ENCODE measurements around the gene ZDHHC11B. TPM values are rescaled to one million over a fixed set of nuclear protein-coding genes. Genes with fewer than 3 reads are reported as not detected.

The ZDHHC11B gene
- polyA plus RNA-seq, 1 experiment, result 0.05 TPM

GRCh38 chr5:661891-662750, 122.4 kb downstream of the ZDHHC11B start:
- peaks cover 3% of the 10 kb centered on the region for H3K36me3 ChIP-seq (ENCODE audit: control insufficient read depth, insufficient read depth, low read length)
- TF ChIP-seq, protein P1, sequence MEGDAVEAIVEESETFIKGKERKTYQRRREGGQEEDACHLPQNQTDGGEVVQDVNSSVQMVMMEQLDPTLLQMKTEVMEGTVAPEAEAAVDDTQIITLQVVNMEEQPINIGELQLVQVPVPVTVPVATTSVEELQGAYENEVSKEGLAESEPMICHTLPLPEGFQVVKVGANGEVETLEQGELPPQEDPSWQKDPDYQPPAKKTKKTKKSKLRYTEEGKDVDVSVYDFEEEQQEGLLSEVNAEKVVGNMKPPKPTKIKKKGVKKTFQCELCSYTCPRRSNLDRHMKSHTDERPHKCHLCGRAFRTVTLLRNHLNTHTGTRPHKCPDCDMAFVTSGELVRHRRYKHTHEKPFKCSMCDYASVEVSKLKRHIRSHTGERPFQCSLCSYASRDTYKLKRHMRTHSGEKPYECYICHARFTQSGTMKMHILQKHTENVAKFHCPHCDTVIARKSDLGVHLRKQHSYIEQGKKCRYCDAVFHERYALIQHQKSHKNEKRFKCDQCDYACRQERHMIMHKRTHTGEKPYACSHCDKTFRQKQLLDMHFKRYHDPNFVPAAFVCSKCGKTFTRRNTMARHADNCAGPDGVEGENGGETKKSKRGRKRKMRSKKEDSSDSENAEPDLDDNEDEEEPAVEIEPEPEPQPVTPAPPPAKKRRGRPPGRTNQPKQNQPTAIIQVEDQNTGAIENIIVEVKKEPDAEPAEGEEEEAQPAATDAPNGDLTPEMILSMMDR (IDR thresholded peaks at IDR 0.05; ENCODE audit: insufficient read depth, low read depth, low read length), result no peak
- no peaks in the 10 kb centered on the region for H3K27me3 ChIP-seq (ENCODE audit: control insufficient read depth, insufficient read depth, low read length)
- DNase-seq (ENCODE audit: low read depth), result no peak
- CTCF ChIA-PET, result no interaction called here
- POLR2A ChIA-PET, result no interaction called here
- no peak overlapping the region for H3K4me3 ChIP-seq (ENCODE audit: low read depth, low read length)

DNA sequence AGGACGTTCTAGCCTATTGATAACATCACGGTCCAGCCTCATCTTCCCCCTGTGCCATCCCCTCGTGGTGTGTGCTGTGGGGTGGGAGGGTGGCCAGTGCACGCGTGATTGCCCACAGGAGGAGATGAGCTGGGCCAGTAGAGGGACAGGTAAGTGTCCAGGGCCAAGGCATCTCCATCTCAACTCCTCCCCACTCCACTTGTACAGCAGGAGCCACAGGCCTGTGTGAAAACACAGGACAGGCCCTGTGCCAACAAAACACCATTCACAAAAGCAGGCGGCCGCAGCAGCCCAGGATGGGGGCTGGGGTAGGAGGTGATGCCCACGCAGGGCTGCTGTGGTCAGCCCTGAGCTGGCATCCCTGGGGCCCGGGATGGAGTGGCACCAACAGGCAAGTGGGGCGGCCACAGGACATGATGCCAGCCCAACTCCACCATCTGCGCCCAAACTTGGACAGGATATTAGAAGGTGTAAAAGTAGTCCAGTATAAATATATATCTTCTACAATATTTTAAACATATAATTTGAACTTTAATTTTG, 124.0 kb downstream of the ZDHHC11B start:
- Histone ChIP-seq H3K27me3 (ENCODE audit: control insufficient read depth, insufficient read depth, low read length) (no peaks in the 10 kb centered on the region), H3K4me3 (ENCODE audit: low read depth, low read length) (no peak overlapping the region), H3K36me3 (ENCODE audit: control insufficient read depth, insufficient read depth, low read length) (peaks cover 3% of the 10 kb centered on the region)
- no peak for DNase-seq (ENCODE audit: low read depth)
- CTCF ChIA-PET, result interaction anchor here (0.8 kb wide), 1 partner anchor 8 kb away, joined by 3 read pairs; no protein-coding TSS in a partner anchor
- TF ChIP-seq, protein P1 (IDR thresholded peaks at IDR 0.05; ENCODE audit: insufficient read depth, low read depth, low read length), result no peak
- POLR2A ChIA-PET, result no interaction called here

Other genes starting within 250 kb of the ZDHHC11B start
- gene CEP72, start 172.4 kb downstream of the ZDHHC11B start, polyA plus RNA-seq (2011; rRNA removed), result 0.91 and 1.7 TPM in 2 replicates
- gene TPPP, start 91.4 kb downstream of the ZDHHC11B start, polyA plus RNA-seq (2011; rRNA removed), result 0.07 and 0.09 TPM in 2 replicates
- gene ZDHHC11, start 66.3 kb upstream of the ZDHHC11B start, polyA plus RNA-seq (2011; rRNA removed), result 0.10 and 0.15 TPM in 2 replicates
- 10.8 and 12.3 TPM in 2 replicates for gene BRD9, start 108.1 kb upstream of the ZDHHC11B start, polyA plus RNA-seq (2011; rRNA removed)
- 20.4 and 23.1 TPM in 2 replicates for gene TRIP13, start 108.2 kb upstream of the ZDHHC11B start, polyA plus RNA-seq (2011; rRNA removed)
- not detected in 2 replicates for gene NKD2, start 224.1 kb upstream of the ZDHHC11B start, polyA plus RNA-seq (2011; rRNA removed)

Data from BJ (cell line).